Measurements from ENCODE around the gene FGF1.

DNA sequence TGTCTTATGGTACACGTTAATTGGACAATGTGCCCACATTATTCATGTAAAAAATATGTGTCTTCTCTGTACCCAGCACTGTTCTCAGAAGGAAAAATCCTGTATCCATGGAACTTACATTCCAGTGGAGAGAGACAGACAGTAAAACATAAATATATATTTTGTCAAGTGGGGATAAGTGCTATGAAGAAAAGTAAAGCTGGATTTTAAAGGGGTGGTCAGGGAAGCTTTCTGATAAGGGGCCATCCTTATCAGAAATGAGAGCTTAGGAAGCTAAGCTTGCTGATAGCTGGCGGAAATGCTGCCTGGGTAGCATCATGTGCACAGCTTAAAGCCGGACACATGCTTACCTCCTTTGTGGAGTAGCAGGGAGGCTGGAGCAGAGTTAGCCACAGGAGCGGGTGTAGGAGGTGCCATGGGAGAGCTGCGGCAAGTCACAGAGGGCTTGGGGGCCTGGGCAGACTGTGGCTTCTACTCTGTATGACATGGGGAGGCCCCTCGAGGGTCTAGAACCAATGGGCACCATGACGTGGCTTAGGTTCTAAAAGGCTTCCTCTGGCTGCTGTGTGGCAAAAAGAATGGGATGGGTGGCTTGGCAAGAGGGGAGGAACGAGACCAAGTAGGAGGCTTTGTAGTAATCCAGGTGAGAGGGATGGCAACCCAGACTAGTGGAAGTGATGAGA is 141.7 kb downstream of the FGF1 start:
- TF ChIP-seq, protein P1, sequence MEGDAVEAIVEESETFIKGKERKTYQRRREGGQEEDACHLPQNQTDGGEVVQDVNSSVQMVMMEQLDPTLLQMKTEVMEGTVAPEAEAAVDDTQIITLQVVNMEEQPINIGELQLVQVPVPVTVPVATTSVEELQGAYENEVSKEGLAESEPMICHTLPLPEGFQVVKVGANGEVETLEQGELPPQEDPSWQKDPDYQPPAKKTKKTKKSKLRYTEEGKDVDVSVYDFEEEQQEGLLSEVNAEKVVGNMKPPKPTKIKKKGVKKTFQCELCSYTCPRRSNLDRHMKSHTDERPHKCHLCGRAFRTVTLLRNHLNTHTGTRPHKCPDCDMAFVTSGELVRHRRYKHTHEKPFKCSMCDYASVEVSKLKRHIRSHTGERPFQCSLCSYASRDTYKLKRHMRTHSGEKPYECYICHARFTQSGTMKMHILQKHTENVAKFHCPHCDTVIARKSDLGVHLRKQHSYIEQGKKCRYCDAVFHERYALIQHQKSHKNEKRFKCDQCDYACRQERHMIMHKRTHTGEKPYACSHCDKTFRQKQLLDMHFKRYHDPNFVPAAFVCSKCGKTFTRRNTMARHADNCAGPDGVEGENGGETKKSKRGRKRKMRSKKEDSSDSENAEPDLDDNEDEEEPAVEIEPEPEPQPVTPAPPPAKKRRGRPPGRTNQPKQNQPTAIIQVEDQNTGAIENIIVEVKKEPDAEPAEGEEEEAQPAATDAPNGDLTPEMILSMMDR (IDR thresholded peaks at IDR 0.05): no peak
- TF ChIP-seq EZH2 (IDR thresholded peaks at IDR 0.05; ENCODE audit: borderline replicate concordance, insufficient read depth, low read depth, low read length, poor library complexity, severe bottlenecking): no peak
